ENCODE measurements around the gene RGS19. TPM values are rescaled to one million over a fixed set of nuclear protein-coding genes. Genes with fewer than 3 reads are reported as not detected.

The RGS19 gene
- total and polyA plus RNA-seq, 4 donors, result 4.9 to 12.9 (median 6.3) TPM

DNA sequence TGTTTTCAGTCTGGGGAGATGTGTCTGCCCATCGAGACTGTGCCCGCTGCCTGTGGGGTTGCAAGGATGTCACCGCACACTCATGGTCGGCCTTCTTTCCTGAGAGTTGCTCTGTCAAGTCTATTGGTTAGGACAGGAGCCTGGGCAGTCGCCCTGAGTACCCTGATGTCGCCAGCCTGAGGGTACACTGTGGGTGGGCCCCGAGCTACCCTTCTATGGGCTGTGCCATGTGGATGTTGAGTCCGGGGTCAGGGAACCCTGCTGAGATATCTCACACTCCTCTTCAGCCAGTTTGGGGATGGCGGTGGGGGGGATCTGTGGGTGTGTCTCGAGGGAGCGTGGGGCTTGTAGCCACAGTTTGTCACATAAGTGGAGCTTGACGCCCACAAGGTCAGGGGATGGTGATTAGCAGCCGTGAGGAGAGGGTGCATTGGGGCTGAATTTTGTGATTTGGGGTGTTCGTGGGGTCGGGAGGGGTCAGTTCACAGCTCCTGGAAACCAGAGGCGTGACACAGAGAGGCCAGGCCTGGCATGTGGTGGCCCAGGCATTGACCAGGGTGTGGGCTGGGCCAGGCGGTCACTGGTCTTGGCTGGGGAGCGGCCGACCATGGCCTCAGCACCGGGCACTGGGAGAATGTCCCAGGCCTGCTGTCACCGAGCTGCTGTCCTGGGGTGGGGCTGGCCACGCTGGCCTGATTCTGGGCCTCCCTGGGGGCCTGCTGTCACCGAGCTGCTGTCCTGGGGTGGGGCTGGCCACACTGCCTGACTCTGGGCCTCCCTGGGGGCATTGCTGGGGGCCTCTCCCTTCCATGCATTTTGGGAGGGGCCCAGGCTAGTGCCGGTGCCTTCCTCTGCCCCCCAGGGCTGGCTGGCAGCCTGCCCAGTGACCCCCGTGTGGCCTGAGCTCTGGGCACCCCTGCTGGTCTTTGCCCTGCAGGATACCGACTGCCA lies 29.7 kb upstream of the RGS19 start:
- Histone ChIP-seq H3K36me3 (ENCODE audit: control insufficient read depth in 4 of 4, insufficient read depth in 3 of 4, low read depth in 1 of 4, low read length in 3 of 4) (no peaks in the 10 kb centered on the region), H3K9ac (ENCODE audit: low read depth in 1 of 2, low read length in 2 of 2) (no peak overlapping the region), H3K9me3 (ENCODE audit: control insufficient read depth in 4 of 4, low read length in 3 of 4) (no peaks in the 10 kb centered on the region), H3K4me3 (ENCODE audit: low read depth in 1 of 3, low read length in 3 of 3) (no peak overlapping the region), H3K27ac (ENCODE audit: low read depth in 1 of 2, low read length in 2 of 2) (no peak overlapping the region), H3K27me3 (ENCODE audit: control insufficient read depth in 4 of 4, insufficient read depth in 4 of 4, low read length in 3 of 4) (peaks cover 0 to under 1% (median 0%) of the 10 kb centered on the region in 4 donors), H3K4me1 (ENCODE audit: control insufficient read depth in 4 of 4, insufficient read depth in 4 of 4, low read length in 3 of 4) (no peaks in the 10 kb centered on the region)
- no peak for DNase-seq (ENCODE audit: low spot score)
- TF ChIP-seq RAD21 (IDR thresholded peaks at IDR 0.05) (no peak), HNF4G (IDR thresholded peaks at IDR 0.05) (no peak), FOXA2 (IDR thresholded peaks at IDR 0.05) (no peak), GABPA (IDR thresholded peaks at IDR 0.05 in 1 of 2, conservative IDR thresholded peaks at IDR 0.05 in 1 of 2) (no peak), SP1 (IDR thresholded peaks at IDR 0.05) (no peak), YY1 (IDR thresholded peaks at IDR 0.05) (no peak)
- TF ChIP-seq, protein P1, sequence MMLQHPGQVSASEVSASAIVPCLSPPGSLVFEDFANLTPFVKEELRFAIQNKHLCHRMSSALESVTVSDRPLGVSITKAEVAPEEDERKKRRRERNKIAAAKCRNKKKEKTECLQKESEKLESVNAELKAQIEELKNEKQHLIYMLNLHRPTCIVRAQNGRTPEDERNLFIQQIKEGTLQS (IDR thresholded peaks at IDR 0.05), result no peak
- TF ChIP-seq, protein P2, sequence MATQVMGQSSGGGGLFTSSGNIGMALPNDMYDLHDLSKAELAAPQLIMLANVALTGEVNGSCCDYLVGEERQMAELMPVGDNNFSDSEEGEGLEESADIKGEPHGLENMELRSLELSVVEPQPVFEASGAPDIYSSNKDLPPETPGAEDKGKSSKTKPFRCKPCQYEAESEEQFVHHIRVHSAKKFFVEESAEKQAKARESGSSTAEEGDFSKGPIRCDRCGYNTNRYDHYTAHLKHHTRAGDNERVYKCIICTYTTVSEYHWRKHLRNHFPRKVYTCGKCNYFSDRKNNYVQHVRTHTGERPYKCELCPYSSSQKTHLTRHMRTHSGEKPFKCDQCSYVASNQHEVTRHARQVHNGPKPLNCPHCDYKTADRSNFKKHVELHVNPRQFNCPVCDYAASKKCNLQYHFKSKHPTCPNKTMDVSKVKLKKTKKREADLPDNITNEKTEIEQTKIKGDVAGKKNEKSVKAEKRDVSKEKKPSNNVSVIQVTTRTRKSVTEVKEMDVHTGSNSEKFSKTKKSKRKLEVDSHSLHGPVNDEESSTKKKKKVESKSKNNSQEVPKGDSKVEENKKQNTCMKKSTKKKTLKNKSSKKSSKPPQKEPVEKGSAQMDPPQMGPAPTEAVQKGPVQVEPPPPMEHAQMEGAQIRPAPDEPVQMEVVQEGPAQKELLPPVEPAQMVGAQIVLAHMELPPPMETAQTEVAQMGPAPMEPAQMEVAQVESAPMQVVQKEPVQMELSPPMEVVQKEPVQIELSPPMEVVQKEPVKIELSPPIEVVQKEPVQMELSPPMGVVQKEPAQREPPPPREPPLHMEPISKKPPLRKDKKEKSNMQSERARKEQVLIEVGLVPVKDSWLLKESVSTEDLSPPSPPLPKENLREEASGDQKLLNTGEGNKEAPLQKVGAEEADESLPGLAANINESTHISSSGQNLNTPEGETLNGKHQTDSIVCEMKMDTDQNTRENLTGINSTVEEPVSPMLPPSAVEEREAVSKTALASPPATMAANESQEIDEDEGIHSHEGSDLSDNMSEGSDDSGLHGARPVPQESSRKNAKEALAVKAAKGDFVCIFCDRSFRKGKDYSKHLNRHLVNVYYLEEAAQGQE (IDR thresholded peaks at IDR 0.05), result no peak
- TF ChIP-seq, protein P3, sequence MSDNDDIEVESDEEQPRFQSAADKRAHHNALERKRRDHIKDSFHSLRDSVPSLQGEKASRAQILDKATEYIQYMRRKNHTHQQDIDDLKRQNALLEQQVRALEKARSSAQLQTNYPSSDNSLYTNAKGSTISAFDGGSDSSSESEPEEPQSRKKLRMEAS (IDR thresholded peaks at IDR 0.05), result no peak
- TF ChIP-seq, protein P4, sequence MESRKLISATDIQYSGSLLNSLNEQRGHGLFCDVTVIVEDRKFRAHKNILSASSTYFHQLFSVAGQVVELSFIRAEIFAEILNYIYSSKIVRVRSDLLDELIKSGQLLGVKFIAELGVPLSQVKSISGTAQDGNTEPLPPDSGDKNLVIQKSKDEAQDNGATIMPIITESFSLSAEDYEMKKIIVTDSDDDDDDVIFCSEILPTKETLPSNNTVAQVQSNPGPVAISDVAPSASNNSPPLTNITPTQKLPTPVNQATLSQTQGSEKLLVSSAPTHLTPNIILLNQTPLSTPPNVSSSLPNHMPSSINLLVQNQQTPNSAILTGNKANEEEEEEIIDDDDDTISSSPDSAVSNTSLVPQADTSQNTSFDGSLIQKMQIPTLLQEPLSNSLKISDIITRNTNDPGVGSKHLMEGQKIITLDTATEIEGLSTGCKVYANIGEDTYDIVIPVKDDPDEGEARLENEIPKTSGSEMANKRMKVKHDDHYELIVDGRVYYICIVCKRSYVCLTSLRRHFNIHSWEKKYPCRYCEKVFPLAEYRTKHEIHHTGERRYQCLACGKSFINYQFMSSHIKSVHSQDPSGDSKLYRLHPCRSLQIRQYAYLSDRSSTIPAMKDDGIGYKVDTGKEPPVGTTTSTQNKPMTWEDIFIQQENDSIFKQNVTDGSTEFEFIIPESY (IDR thresholded peaks at IDR 0.05), result no peak
- WGBS, result 84% methylated on average over 26 of the region's 26 CpGs

DNA sequence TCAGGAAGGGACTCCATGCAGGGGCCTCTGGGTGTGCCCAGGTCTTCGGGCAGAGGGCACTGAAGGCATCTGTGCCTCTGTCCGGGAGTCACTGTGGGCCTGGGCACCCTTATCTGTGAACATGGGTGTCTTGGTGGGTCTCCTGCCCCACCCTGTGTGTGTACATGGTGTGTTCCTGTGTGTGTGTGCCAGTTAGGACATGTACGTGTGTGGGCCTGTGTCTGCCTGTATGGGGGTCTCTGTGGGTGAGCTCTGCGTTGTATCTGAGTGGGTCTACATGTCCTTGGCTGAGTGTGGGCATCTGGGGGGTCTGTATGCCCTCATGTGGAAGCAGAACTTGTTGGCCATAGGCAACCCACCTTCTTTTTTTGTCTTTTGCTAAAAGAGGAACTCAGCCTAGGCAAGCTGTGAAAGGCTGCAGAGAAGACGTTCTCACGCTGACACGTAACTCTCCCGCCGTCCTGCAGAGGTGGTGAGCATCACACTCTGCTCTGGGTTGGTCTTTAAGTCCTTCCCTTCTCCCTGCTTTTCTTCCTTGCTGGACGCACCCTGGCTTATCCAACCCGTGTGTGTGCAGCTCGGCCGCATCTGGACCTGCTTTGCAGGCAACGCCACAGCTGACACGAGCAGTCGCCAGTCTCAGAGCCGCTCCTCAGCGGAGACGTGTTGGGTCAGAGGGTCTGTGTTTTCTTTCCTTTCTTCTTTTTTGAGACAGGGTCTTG lies 28.6 kb upstream of the RGS19 start:
- Histone ChIP-seq H3K36me3 (ENCODE audit: control insufficient read depth in 4 of 4, insufficient read depth in 3 of 4, low read depth in 1 of 4, low read length in 3 of 4) (no peaks in the 10 kb centered on the region), H3K27ac (ENCODE audit: low read depth in 1 of 2, low read length in 2 of 2) (no peak overlapping the region), H3K4me3 (ENCODE audit: low read depth in 1 of 3, low read length in 3 of 3) (no peak overlapping the region), H3K27me3 (ENCODE audit: control insufficient read depth in 4 of 4, insufficient read depth in 4 of 4, low read length in 3 of 4) (peaks cover 0 to 2% (median 0%) of the 10 kb centered on the region in 4 donors), H3K4me1 (ENCODE audit: control insufficient read depth in 4 of 4, insufficient read depth in 4 of 4, low read length in 3 of 4) (no peaks in the 10 kb centered on the region), H3K9ac (ENCODE audit: low read depth in 1 of 2, low read length in 2 of 2) (no peak overlapping the region), H3K9me3 (ENCODE audit: control insufficient read depth in 4 of 4, low read length in 3 of 4) (no peaks in the 10 kb centered on the region)
- TF ChIP-seq RXRA (IDR thresholded peaks at IDR 0.05) (no peak), JUND (IDR thresholded peaks at IDR 0.05) (no peak), EGR1 (IDR thresholded peaks at IDR 0.05; ENCODE audit: low read depth in 2 of 2) (no peak), NR2F2 (IDR thresholded peaks at IDR 0.05) (no peak), FOXA1 (IDR thresholded peaks at IDR 0.05) (no peak), FOXA2 (IDR thresholded peaks at IDR 0.05) (no peak)
- TF ChIP-seq, protein P2 (IDR thresholded peaks at IDR 0.05), result no peak
- TF ChIP-seq, protein P1 (IDR thresholded peaks at IDR 0.05), result no peak
- TF ChIP-seq, protein P5, sequence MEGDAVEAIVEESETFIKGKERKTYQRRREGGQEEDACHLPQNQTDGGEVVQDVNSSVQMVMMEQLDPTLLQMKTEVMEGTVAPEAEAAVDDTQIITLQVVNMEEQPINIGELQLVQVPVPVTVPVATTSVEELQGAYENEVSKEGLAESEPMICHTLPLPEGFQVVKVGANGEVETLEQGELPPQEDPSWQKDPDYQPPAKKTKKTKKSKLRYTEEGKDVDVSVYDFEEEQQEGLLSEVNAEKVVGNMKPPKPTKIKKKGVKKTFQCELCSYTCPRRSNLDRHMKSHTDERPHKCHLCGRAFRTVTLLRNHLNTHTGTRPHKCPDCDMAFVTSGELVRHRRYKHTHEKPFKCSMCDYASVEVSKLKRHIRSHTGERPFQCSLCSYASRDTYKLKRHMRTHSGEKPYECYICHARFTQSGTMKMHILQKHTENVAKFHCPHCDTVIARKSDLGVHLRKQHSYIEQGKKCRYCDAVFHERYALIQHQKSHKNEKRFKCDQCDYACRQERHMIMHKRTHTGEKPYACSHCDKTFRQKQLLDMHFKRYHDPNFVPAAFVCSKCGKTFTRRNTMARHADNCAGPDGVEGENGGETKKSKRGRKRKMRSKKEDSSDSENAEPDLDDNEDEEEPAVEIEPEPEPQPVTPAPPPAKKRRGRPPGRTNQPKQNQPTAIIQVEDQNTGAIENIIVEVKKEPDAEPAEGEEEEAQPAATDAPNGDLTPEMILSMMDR (IDR thresholded peaks at IDR 0.05; ENCODE audit: low read depth, low read length, missing input control), result no peak
- DNase-seq (ENCODE audit: low spot score), result no peak
- 77% methylated on average over 19 of the region's 19 CpGs for WGBS

Data from liver (tissue), 9 donors.